Pericardium fibroblast (primary cell): ENCODE data around the gene ZNF865. TPM values are rescaled to one million over a fixed set of nuclear protein-coding genes. Genes with fewer than 3 reads are reported as not detected.

Source experiments
- total RNA-seq: library from RNA; depleted of rRNA; stranded (reverse); fragments of >200 nt; gene quantifications from 2 replicates; pipeline ENCODE4 v1.2.3, GENCODE V29; 2015

Gene ZNF865
- 4.6 and 4.9 TPM in 2 replicates for total RNA-seq

DNA sequence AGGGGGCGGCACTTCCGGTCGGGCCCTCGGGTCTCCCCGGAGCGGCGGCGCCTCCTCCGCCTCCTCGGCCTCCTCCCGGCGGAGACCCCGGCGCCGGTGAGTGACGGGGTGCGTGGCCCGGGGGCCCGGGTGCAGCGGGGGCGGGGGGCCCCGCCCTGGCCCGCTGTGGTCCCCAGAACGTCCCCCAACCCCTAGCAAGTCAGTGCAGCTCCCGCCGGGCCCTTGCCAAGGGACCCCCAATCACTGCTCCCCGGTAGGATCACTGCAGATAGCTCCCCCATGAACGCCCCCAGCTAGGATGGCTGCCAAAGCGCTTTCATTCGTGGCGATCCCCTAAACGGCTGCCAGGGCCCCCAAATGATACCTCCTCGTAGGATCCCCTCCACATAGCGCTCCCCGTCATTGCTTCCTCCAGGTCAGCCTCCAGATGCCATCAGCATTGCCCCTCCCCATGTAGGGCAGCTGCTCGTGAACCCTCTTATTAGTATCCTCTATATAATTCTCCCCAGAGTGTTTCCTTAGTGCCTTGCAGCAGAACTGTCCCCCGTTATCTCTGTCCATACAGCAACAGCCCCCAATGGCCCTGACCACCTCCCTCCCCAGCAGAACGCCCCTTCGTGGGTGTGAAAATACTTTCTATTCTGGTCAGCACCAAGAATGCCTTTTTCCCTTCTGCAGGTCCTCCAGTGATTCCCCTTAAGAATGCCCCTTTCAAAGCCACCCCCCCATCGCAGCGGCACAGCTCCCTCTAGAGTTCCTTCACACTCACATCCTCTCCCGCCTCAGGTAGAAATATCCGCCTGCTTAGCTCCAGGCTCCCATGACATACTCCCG, at the start of gene ZNF865:
Gene ZNF865, plus strand, starts transcription at position 11 of the 834 bp plus-strand sequence. CDS start 7,972 bp downstream, outside the sequence.

DNA sequence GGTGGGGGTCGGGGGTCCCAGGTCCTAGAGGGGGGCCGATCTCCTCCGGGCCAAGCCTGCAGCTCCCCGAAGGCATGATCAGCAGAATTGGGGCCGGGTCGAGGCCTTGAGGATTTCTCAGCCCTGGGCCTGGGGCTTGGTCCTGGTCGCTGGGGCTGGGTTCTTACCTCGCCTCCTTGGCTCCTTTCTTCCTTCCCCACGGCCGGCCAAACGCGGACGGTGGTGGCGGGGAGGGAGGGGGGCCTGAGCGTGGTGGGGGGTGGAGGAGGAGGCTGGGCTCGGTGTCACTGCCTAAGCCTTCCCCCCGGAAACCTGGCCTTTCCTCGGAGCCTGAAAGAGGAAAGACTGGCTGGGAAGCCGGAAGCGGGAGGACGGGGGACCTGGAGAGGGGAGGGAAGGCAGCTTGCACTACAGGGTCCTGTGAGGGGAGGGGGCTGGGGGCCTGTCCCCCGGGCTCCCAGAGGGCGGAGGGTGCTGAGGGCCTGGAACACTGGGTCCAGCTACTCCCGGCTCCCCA, 24.8 kb upstream of the ZNF865 start, which contains the start of gene ZNF579:
Gene ZNF579, minus strand, starts transcription at position 221 of the 517 bp plus-strand sequence. CDS start 1,209 bp downstream, outside the sequence.

DNA sequence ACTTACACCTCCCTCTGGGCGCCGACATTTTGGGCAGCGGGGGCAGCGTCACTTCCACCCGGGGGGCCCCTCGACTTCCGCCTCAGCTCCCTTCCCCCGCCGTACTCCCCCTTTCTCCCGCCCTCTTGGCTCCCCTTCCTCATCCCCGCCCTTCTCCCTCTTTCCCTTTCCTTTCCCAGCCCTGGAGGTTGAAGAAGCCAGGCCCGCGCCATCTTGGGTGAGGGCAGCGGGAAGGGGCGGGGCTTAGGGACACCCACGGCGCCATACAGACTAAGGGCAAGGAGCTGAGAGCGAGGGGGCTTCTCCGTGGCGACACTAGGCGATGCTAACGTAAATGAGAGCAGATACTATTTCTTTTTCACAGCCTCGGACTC, 6.0 kb upstream of the ZNF865 start, which contains the start of gene FIZ1:
Gene FIZ1, minus strand, starts transcription at position 50 of the 374 bp plus-strand sequence. CDS start 1,652 bp downstream, outside the sequence.

GRCh38 chr19:55599842-55600661, 5.4 kb upstream of the ZNF865 start, which contains the start of gene ZNF524:
Gene ZNF524, plus strand, starts transcription at chr19:55600288. Its CDS starts 1,825 bp downstream, at chr19:55602113.

GRCh38 chr19:55624109-55625003, 18.9 kb downstream of the ZNF865 start, which contains the start of gene ZNF784:
Gene ZNF784, minus strand, starts transcription at chr19:55624566. Its CDS starts 5 bp downstream, at chr19:55624561.

GRCh38 chr19:55640577-55641425, 35.4 kb downstream of the ZNF865 start, which contains the start of gene ZNF580:
Gene ZNF580, plus strand, starts transcription at chr19:55641002. Its CDS starts 1,507 bp downstream, at chr19:55642509.

DNA sequence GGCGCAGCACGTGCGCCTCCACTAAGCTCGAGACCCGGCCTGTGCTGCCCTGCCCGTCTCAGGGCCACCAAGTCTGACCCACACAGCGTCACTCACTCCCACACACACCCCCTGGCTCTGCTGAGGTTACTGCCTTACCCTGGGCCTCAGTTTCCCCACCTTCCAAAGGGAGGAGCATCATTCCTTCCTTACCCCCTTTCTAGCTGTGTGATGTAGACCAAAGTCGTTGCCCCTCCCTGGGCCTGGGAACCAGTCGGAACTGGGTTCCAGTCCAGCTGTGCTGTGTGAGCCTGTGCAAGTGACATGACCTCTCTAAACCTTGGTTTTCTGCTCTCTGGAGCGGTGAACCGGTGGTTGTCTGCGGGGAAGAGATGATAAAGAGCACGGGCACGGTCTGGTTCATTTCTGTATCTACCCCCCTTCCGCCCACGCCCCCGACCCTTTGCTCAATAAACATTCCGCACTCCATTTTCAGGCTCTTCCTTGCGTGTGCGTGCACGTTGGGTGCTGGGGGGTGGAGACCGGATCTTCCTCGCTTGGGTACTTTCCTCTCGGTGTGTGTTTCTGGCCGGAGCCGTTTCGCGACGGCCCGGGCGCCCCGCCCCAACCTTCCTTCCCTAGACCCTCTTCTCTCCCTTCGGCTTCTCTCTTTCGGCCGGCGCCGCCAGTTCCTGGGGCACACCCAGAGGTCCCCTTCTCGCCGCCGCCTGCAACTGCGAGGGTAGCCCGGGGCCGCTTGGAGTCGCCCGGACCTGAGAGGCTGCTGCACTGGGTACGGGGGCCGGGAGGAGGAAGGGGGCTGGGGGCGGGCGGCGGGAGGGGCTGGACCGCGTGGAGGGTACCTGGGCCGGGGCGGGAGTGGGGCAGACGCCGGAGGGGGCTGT, 37.8 kb downstream of the ZNF865 start, which contains the start of gene ZNF581:
Gene ZNF581, plus strand, starts transcription at position 647 of the 884 bp plus-strand sequence. CDS start 923 bp downstream, outside the sequence.

GRCh38 chr19:55647732-55648584, 42.5 kb downstream of the ZNF865 start, which contains the start of gene CCDC106:
Gene CCDC106, plus strand, starts transcription at chr19:55648212. Its CDS starts 835 bp downstream, at chr19:55649047.

DNA sequence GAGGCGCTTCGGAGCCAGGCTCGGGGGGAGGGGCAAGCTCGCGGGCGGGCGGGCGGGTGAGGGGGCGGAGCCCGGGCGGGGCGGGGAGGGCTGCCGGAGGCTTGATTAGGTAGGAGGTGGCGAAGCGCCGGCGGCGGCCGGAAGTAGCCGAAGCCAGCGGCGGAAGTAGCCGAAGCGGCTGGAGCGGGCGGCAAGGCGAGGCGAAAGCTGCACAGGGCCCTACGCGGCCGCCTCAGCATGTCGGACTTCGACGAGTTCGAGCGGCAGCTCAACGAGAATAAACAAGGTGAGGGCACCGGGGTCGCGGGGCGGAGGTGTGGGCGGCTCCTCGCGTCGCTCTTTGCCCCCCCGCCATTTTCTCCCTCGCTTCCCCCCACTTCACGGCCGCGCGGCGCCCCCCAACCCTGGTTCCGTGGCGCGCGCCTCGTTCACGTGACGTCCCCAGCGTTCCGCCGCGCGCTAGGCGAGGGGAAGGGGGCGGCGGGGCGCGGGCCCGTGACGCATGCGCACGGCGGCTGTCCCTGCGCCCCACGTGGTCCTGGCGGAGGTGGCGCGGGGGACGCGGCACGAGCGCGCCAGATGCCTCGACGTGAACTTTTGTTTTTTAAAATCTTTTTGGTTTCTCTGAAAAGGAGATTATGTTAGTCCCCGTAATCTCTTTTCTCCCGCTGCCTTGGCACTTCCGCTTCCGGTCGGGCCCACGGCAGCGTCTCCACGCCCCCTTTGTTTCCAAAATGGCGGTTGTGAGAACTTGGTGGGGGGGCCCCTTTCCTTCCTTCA, 49.6 kb downstream of the ZNF865 start, which contains the start of gene U2AF2:
Gene U2AF2, plus strand, starts transcription at position 168 of the 780 bp plus-strand sequence. Its CDS starts 70 bp downstream, at position 238.

Other genes starting within 250 kb of the ZNF865 start
- not detected in 2 replicates for gene GARIN5B, start 242.4 kb upstream of the ZNF865 start, total RNA-seq
- gene IL11, start 235.2 kb upstream of the ZNF865 start, total RNA-seq, result 0.77 TPM in 1 of 2 replicates, not detected in the other
- gene TMEM190, start 228.8 kb upstream of the ZNF865 start, total RNA-seq, result 0.17 TPM in 1 of 2 replicates, not detected in the other
- gene TMEM238, start 221.4 kb upstream of the ZNF865 start, total RNA-seq, result 0.23 and 0.60 TPM in 2 replicates
- 452 and 1,009 TPM in 2 replicates for gene RPL28, start 219.7 kb upstream of the ZNF865 start, total RNA-seq
- gene UBE2S, start 197.9 kb upstream of the ZNF865 start, total RNA-seq, result 42.2 and 50.1 TPM in 2 replicates
- gene SHISA7, start 162.3 kb upstream of the ZNF865 start, total RNA-seq, result not detected in 2 replicates
- gene ISOC2, start 144.0 kb upstream of the ZNF865 start, total RNA-seq, result 86.5 and 89.5 TPM in 2 replicates
- gene C19orf85, start 140.9 kb upstream of the ZNF865 start, total RNA-seq, result not detected in 2 replicates
- 1.9 and 4.2 TPM in 2 replicates for gene ZNF628, start 129.0 kb upstream of the ZNF865 start, total RNA-seq
- 16.6 and 25.1 TPM in 2 replicates for gene NAT14, start 120.5 kb upstream of the ZNF865 start, total RNA-seq
- 9.1 and 19.5 TPM in 2 replicates for gene SSC5D, start 117.2 kb upstream of the ZNF865 start, total RNA-seq
- not detected in 2 replicates for gene SBK2, start 68.5 kb upstream of the ZNF865 start, total RNA-seq
- gene SBK3, start 60.1 kb upstream of the ZNF865 start, total RNA-seq, result not detected in 2 replicates
- gene ZNF579, start 24.8 kb upstream of the ZNF865 start, total RNA-seq, result 10.7 and 11.9 TPM in 2 replicates
- gene FIZ1, start 6.1 kb upstream of the ZNF865 start, total RNA-seq, result 4.8 and 6.1 TPM in 2 replicates
- 25.6 and 46.4 TPM in 2 replicates for gene ZNF524, start 5.4 kb upstream of the ZNF865 start, total RNA-seq
- 4.7 and 5.2 TPM in 2 replicates for gene ZNF784, start 18.9 kb downstream of the ZNF865 start, total RNA-seq
- 27.0 and 32.3 TPM in 2 replicates for gene ZNF580, start 35.4 kb downstream of the ZNF865 start, total RNA-seq
- gene ZNF581, start 38.0 kb downstream of the ZNF865 start, total RNA-seq, result 29.1 and 59.8 TPM in 2 replicates
- 19.0 and 19.8 TPM in 2 replicates for gene CCDC106, start 42.6 kb downstream of the ZNF865 start, total RNA-seq
- gene U2AF2, start 49.4 kb downstream of the ZNF865 start, total RNA-seq, result 82.9 and 105 TPM in 2 replicates
- gene EPN1, start 69.6 kb downstream of the ZNF865 start, total RNA-seq, result 119 and 121 TPM in 2 replicates
- gene NLRP9, start 132.8 kb downstream of the ZNF865 start, total RNA-seq, result not detected in 2 replicates
- not detected in 2 replicates for gene RFPL4A, start 153.4 kb downstream of the ZNF865 start, total RNA-seq
- not detected in 2 replicates for gene RFPL4AL1, start 163.5 kb downstream of the ZNF865 start, total RNA-seq
- not detected in 2 replicates for gene NLRP11, start 226.4 kb downstream of the ZNF865 start, total RNA-seq
- gene NLRP4, start 230.9 kb downstream of the ZNF865 start, total RNA-seq, result not detected in 2 replicates